B cell (primary cell): ENCODE results near the gene SLC39A8.

Experiments used
- CTCF ChIP-seq: fragments of 200-600 bp; IDR thresholded peaks from one replicate; pipeline ENCODE4 v1.8.0; 2022; ENCODE audit warnings: antibody characterized with exemption, mild to moderate bottlenecking
- EZH2 ChIP-seq: IDR thresholded peaks from 2 replicates; pipeline ENCODE4 v1.6.1; 2012; ENCODE audit warnings: borderline replicate concordance, low read depth, mild to moderate bottlenecking, moderate library complexity, low read length; ENCODE audit not compliant: insufficient read depth, poor library complexity, severe bottlenecking

- no peak for TF ChIP-seq CTCF
- no peak for TF ChIP-seq EZH2
These were observed 93.1 kb downstream of the SLC39A8 start for GRCh38 chr4:102252171-102252570.
